Measurements from ENCODE around the gene MIEN1. TPM values are rescaled to one million over a fixed set of nuclear protein-coding genes. Genes with fewer than 3 reads are reported as not detected.

MIEN1 gene
- total RNA-seq, 5 donors from 2014 or later (not counting 1 experiment from before 2014, with no cell fraction given) = 30.8 to 36.9 (median 32.1) TPM

DNA sequence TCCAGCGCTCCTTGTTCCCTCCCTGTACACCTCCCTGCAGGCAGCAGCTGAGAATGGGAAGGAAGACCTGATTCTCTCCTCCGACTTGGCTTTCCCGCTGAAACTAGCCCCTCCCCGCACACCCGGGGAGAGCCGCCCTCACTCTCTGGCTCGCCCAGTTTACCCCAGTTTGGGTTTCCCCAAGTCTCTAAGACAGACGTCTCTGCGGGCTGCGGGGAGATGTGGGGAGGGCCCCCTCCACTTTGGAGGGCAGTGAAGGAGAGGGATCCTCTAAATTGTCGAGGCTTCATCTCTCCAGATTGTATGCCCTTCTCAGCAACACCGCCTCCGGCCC lies 8.2 kb upstream of the MIEN1 start:
- H3K4me1 Mint-ChIP-seq = peaks cover 10 to 19% (median 12%) of the 10 kb centered on the region in 3 donors
- Histone ChIP-seq H3K27ac (ENCODE audit: low read length) (no peak overlapping the region), H3K4me3 (ENCODE audit: control insufficient read depth in 1 of 2, extremely low read depth in 1 of 2, low read length in 1 of 2) (peak overlapping the region in 1 of 2 donors; percentile 12), H3K36me3 (ENCODE audit: control insufficient read depth in 2 of 2, extremely low read depth in 1 of 2, insufficient read depth in 1 of 2, low read length in 1 of 2) (no peaks in the 10 kb centered on the region), H3K27me3 (replicated peaks in 1 of 2; ENCODE audit: control insufficient read depth in 2 of 2, extremely low read depth in 1 of 2, insufficient read depth in 2 of 2, low read length in 1 of 2) (peaks cover 0 to 63% of the 10 kb centered on the region in 2 experiments), H3K4me1 (ENCODE audit: control insufficient read depth in 1 of 2, extremely low read depth in 1 of 2, insufficient read depth in 2 of 2, low read length in 2 of 2) (peaks cover 4 to 26% of the 10 kb centered on the region in 2 experiments), H3K9me3 (no peaks in the 10 kb centered on the region)
- no peaks in the 10 kb centered on the region for H3K9me3 Mint-ChIP-seq
- no peaks in the 10 kb centered on the region for H3K36me3 Mint-ChIP-seq
- peak in 33 of 35 experiments; percentile 18 to 81 (median 63) for DNase-seq
- 10% methylated on average over 6 of the region's 13 CpGs for WGBS (ENCODE audit: insufficient coverage)
- peak overlapping the region in 1 of 2 donors; percentile 61 for H3K27ac Mint-ChIP-seq
- POLR2A ChIA-PET = no interaction called here
- ATAC-seq (replicated peaks in 1 of 4) = peak; percentile 67 to 100 (median 72)
- H3K4me3 Mint-ChIP-seq = peak overlapping the region; percentile 55 to 82 (median 68)
- peaks cover 8 to 31% of the 10 kb centered on the region in 2 donors for H3K27me3 Mint-ChIP-seq
- CTCF ChIA-PET = no interaction called here

DNA sequence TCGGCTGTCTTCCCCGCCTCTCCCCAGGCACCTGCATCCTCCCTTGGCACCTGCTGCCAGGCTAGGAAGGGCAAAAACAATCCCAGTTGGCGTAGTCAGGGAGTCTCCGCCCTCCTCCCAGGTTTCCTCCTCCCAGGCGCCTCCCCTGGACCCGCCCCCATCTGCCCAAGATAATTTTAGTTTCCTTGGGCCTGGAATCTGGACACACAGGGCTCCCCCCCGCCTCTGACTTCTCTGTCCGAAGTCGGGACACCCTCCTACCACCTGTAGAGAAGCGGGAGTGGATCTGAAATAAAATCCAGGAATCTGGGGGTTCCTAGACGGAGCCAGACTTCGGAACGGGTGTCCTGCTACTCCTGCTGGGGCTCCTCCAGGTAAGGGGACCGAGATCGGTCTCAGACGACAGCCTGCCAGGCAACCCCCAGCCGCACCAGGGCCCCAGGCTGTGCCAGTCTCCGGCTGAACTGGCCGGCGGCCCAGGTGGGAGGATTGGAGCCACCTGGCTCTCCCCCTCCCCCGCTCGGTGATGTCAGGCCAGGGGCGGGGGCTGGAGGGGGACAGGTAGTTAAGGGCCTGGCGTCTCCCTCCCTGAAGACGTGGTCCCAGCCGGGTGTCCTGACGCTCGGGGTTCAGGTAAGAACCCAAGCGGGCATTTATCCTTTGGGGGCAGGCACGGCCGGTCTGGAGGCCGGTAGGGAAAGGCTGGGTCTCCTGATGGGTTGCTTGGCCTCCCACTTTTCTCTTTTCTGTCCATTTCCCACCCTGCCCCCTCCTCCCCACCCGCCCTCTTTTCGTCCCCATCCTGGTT lies 7.6 kb upstream of the MIEN1 start, which contains the start of gene GRB7:
Gene GRB7 (plus strand): TSS at position 179 of the 808 bp plus-strand sequence. CDS start 4,364 bp downstream, outside the sequence.
- ATAC-seq (replicated peaks in 1 of 4) (peak in 3 of 4 experiments; percentile 4 to 36 (median 21)), DNase-seq (no peak)
- Mint-ChIP-seq H3K27ac (peak within 1 kb of the TSS in 1 of 2 donors; percentile 61), H3K9me3 (no peaks in the 10 kb centered on the region), H3K36me3 (no peaks in the 10 kb centered on the region), H3K4me3 (peak within 1 kb of the TSS; percentile 55 to 82 (median 68)), H3K27me3 (peaks cover 8 to 28% of the 10 kb centered on the region in 2 donors), H3K4me1 (peaks cover 10 to 19% (median 12%) of the 10 kb centered on the region in 3 donors)
- H3K27me3 ChIP-seq (replicated peaks in 1 of 2; ENCODE audit: control insufficient read depth in 2 of 2, extremely low read depth in 1 of 2, insufficient read depth in 2 of 2, low read length in 1 of 2) = peaks cover 0 to 58% of the 10 kb centered on the region in 2 experiments
- H3K4me3 ChIP-seq (ENCODE audit: control insufficient read depth in 1 of 2, extremely low read depth in 1 of 2, low read length in 1 of 2) = peak within 1 kb of the TSS; percentile 19 to 44
- 54% methylated on average over 21 of the region's 34 CpGs for WGBS (ENCODE audit: insufficient coverage)
- peaks cover 4 to 26% of the 10 kb centered on the region in 2 experiments for H3K4me1 ChIP-seq (ENCODE audit: control insufficient read depth in 1 of 2, extremely low read depth in 1 of 2, insufficient read depth in 2 of 2, low read length in 2 of 2)
- H3K9me3 ChIP-seq = no peaks in the 10 kb centered on the region
- CTCF ChIA-PET = no interaction called here
- POLR2A ChIA-PET = no interaction called here
- H3K36me3 ChIP-seq (ENCODE audit: control insufficient read depth in 2 of 2, extremely low read depth in 1 of 2, insufficient read depth in 1 of 2, low read length in 1 of 2) = no peaks in the 10 kb centered on the region
- no peak within 1 kb of the TSS for H3K27ac ChIP-seq (ENCODE audit: low read length)

DNA sequence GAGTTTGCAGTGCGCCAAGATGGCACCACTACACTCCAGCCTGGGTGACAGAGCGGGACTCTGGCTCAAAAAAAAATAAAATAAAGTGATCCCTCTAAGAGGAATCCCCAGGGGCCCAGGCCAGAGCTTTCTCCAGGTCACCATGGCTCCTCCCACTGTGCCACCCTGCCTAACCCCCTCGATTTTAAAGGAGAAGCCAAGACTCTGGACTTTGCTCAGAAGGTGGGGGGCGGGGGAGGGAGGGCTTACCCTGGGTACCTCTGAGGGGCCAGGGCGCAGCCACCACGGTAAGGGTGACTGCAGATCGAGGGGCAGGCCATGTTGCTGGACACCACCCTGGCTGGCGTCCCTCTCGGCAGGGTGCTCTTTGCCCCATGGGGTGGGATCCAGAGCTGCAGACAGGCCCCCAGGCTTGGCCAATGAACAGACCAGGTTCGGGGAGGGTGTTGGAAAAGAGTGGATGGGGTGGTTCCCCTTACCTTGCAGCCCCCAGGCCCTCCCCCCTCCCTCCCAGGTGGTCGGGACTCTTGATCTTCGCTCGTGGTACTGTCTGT lies 7.0 kb upstream of the MIEN1 start:
- no peak for DNase-seq
- H3K4me3 ChIP-seq (ENCODE audit: control insufficient read depth in 1 of 2, extremely low read depth in 1 of 2, low read length in 1 of 2) = no peak overlapping the region
- H3K9me3 Mint-ChIP-seq = no peaks in the 10 kb centered on the region

DNA sequence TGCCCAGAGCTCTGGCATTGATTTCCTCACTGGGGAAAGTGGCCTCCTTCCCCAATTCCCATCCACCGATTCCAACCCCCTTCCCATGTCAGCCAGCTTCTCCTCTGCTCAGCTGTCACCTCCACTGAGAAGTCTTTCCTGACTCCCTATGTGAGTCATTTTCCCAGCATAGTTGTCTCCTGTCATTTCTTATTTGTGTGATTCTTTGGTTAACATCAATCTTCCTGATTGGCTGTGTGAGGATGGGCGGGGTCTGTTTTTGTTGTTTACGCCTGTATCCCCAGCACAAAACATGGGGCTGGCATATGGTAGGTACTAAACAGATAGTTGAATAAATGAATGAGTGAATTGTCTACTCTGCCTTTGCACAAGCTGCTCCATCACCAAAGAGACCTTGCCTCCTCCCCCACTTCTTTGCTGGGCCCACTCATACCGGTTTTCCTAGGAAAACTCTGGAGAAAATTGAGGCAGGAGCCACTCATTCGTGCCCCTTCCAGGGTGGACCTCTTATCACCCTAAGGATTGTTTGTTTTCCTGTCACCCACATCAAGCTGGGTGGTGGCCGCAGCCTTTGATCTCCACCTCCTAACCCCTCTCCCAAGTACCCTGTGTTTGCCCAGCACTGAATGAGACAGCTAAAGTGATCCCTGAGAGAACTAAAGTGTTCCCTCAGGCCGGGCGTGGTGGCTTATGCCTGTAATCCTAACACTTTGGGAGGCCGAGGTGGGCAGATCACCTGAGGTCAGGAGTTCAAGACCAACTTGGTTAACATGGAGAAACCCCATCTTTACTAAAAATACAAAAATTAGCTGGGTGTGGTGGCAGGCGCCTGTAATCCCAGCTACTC lies 6.2 kb upstream of the MIEN1 start:
- POLR2A ChIA-PET = no interaction called here
- WGBS (ENCODE audit: insufficient coverage) = 92% methylated on average over 5 of the region's 10 CpGs
- no peaks in the 10 kb centered on the region for H3K9me3 Mint-ChIP-seq

More for the DNA sequence above, 7.0 kb upstream of the MIEN1 start:
- ChIA-PET POLR2A (no interaction called here), CTCF (interaction anchor here in 1 of 2 donors (0.6 to 0.7 kb wide), 2 partner anchors 12 to 113 kb away, joined by 4 to 6 read pairs; no protein-coding TSS in a partner anchor)
- Histone ChIP-seq H3K27me3 (replicated peaks in 1 of 2; ENCODE audit: control insufficient read depth in 2 of 2, extremely low read depth in 1 of 2, insufficient read depth in 2 of 2, low read length in 1 of 2) (peaks cover 0 to 51% of the 10 kb centered on the region in 2 experiments), H3K4me1 (ENCODE audit: control insufficient read depth in 1 of 2, extremely low read depth in 1 of 2, insufficient read depth in 2 of 2, low read length in 2 of 2) (peaks cover 4 to 26% of the 10 kb centered on the region in 2 experiments), H3K9me3 (no peaks in the 10 kb centered on the region), H3K36me3 (ENCODE audit: control insufficient read depth in 2 of 2, extremely low read depth in 1 of 2, insufficient read depth in 1 of 2, low read length in 1 of 2) (no peaks in the 10 kb centered on the region), H3K27ac (ENCODE audit: low read length) (no peak overlapping the region)
- Mint-ChIP-seq H3K27ac (no peak overlapping the region), H3K4me1 (peaks cover 10 to 19% (median 12%) of the 10 kb centered on the region in 3 donors), H3K36me3 (no peaks in the 10 kb centered on the region), H3K4me3 (peak overlapping the region in 1 of 3 donors; percentile 82), H3K27me3 (peaks cover 8 to 25% of the 10 kb centered on the region in 2 donors)
- ATAC-seq (replicated peaks in 1 of 4) = no peak
- 89% methylated on average over 8 of the region's 13 CpGs for WGBS (ENCODE audit: insufficient coverage)

DNA sequence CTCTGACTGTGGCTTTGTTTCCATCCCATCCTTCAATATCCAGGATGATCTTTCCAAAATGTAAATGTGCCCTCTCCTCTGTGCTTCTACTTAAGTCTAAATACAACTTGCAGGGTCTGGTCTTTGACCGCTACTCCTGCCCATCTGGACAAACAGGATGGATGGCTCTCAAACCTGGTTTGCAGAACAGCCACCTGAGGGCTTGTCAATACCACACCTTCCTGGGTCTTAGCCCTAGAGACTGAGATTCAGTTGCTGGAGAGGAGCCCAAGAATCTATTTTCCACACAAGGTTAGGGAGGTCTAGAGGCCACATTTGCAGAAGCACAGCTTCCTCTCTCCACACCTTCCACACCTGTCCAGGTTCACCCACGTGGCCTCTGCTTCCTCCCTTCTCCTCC lies 5.5 kb upstream of the MIEN1 start:
- DNase-seq (no peak), ATAC-seq (replicated peaks in 1 of 4) (no peak)
- H3K36me3 Mint-ChIP-seq = no peaks in the 10 kb centered on the region
- ChIA-PET POLR2A (no interaction called here), CTCF (no interaction called here)
- Histone ChIP-seq H3K4me3 (ENCODE audit: control insufficient read depth in 1 of 2, extremely low read depth in 1 of 2, low read length in 1 of 2) (no peak overlapping the region), H3K4me1 (ENCODE audit: control insufficient read depth in 1 of 2, extremely low read depth in 1 of 2, insufficient read depth in 2 of 2, low read length in 2 of 2) (peaks cover 4 to 28% of the 10 kb centered on the region in 2 experiments), H3K27me3 (replicated peaks in 1 of 2; ENCODE audit: control insufficient read depth in 2 of 2, extremely low read depth in 1 of 2, insufficient read depth in 2 of 2, low read length in 1 of 2) (peaks cover 0 to 41% of the 10 kb centered on the region in 2 experiments), H3K9me3 (no peaks in the 10 kb centered on the region), H3K36me3 (ENCODE audit: control insufficient read depth in 2 of 2, extremely low read depth in 1 of 2, insufficient read depth in 1 of 2, low read length in 1 of 2) (no peaks in the 10 kb centered on the region), H3K27ac (ENCODE audit: low read length) (no peak overlapping the region)
- 50% methylated on average over 2 of the region's 2 CpGs for WGBS (ENCODE audit: insufficient coverage)
- H3K27me3 Mint-ChIP-seq = peaks cover 8 to 23% of the 10 kb centered on the region in 2 donors
- H3K9me3 Mint-ChIP-seq = no peaks in the 10 kb centered on the region
- no peak overlapping the region for H3K4me3 Mint-ChIP-seq
- peaks cover 10 to 20% (median 12%) of the 10 kb centered on the region in 3 donors for H3K4me1 Mint-ChIP-seq
- H3K27ac Mint-ChIP-seq = no peak overlapping the region

More for the DNA sequence above, 6.2 kb upstream of the MIEN1 start:
- Mint-ChIP-seq H3K36me3 (no peaks in the 10 kb centered on the region), H3K27ac (no peak overlapping the region), H3K4me1 (peaks cover 10 to 19% (median 12%) of the 10 kb centered on the region in 3 donors), H3K27me3 (peaks cover 8 to 25% of the 10 kb centered on the region in 2 donors), H3K4me3 (no peak overlapping the region)
- no peak for DNase-seq
- Histone ChIP-seq H3K4me3 (ENCODE audit: control insufficient read depth in 1 of 2, extremely low read depth in 1 of 2, low read length in 1 of 2) (no peak overlapping the region), H3K27ac (ENCODE audit: low read length) (no peak overlapping the region), H3K27me3 (replicated peaks in 1 of 2; ENCODE audit: control insufficient read depth in 2 of 2, extremely low read depth in 1 of 2, insufficient read depth in 2 of 2, low read length in 1 of 2) (peaks cover 0 to 47% of the 10 kb centered on the region in 2 experiments), H3K4me1 (ENCODE audit: control insufficient read depth in 1 of 2, extremely low read depth in 1 of 2, insufficient read depth in 2 of 2, low read length in 2 of 2) (peaks cover 4 to 26% of the 10 kb centered on the region in 2 experiments), H3K9me3 (no peaks in the 10 kb centered on the region), H3K36me3 (ENCODE audit: control insufficient read depth in 2 of 2, extremely low read depth in 1 of 2, insufficient read depth in 1 of 2, low read length in 1 of 2) (no peaks in the 10 kb centered on the region)
- ATAC-seq (replicated peaks in 1 of 4) = no peak
- CTCF ChIA-PET = interaction anchor here in 1 of 2 donors (0.6 to 0.7 kb wide), 2 partner anchors 13 to 112 kb away, joined by 4 to 6 read pairs; no protein-coding TSS in a partner anchor

DNA sequence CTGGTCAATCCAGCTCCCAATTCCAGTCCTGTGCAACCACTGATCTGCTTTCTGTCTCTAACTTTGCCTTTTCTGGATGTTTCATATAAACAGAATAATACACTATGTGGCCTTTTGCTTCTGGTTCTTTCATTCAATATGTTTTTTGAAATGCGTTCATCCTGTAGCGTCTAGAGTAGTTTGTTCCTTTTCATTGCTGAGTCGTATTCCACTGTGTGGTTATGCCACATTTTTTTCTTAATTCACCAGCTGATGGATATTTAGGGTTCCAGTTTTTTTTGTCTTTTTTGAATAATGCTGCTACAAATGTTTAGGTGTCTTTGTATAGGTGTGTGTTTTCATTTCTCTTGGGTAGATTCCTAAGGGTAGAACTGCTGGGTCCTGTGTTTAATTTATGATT lies 2.3 kb upstream of the MIEN1 start:
- peak overlapping the region in 2 of 3 donors; percentile 32 to 48 for H3K4me3 Mint-ChIP-seq
- peaks cover 16 to 21% (median 19%) of the 10 kb centered on the region in 3 donors for H3K4me1 Mint-ChIP-seq

More for the DNA sequence above, 2.3 kb upstream of the MIEN1 start:
- DNase-seq (no peak), ATAC-seq (replicated peaks in 1 of 4) (no peak)
- Mint-ChIP-seq H3K27me3 (no peaks in the 10 kb centered on the region), H3K27ac (peak overlapping the region; percentile 18 to 53), H3K9me3 (no peaks in the 10 kb centered on the region), H3K36me3 (peaks cover 5% of the 10 kb centered on the region)
- ChIA-PET POLR2A (no interaction called here), CTCF (no interaction called here)
- Histone ChIP-seq H3K4me1 (ENCODE audit: control insufficient read depth in 1 of 2, extremely low read depth in 1 of 2, insufficient read depth in 2 of 2, low read length in 2 of 2) (peaks cover 4 to 29% of the 10 kb centered on the region in 2 experiments), H3K4me3 (ENCODE audit: control insufficient read depth in 1 of 2, extremely low read depth in 1 of 2, low read length in 1 of 2) (no peak overlapping the region), H3K9me3 (no peaks in the 10 kb centered on the region), H3K27me3 (replicated peaks in 1 of 2; ENCODE audit: control insufficient read depth in 2 of 2, extremely low read depth in 1 of 2, insufficient read depth in 2 of 2, low read length in 1 of 2) (peaks cover 0 to 9% of the 10 kb centered on the region in 2 experiments), H3K36me3 (ENCODE audit: control insufficient read depth in 2 of 2, extremely low read depth in 1 of 2, insufficient read depth in 1 of 2, low read length in 1 of 2) (peaks cover 4 to 19% of the 10 kb centered on the region in 2 donors), H3K27ac (ENCODE audit: low read length) (no peak overlapping the region)
- 100% methylated on average over 2 of the region's 3 CpGs for WGBS (ENCODE audit: insufficient coverage)
